Smooth muscle cell (in vitro differentiated cells): ENCODE measurements around the gene RPRD1B. TPM values are rescaled to one million over a fixed set of nuclear protein-coding genes. Genes with fewer than 3 reads are reported as not detected.

Experiments
- DNase-seq: peaks from one replicate; lab custom pipeline; 2025; ENCODE audit not compliant: unreplicated experiment; lab: John Stamatoyannopoulos, UW
- H2AFZ ChIP-seq: fragments of 200-600 bp; sonication (generic); 2 replicates; pipeline ENCODE4 v1.6.0; 2016; ENCODE audit warnings: antibody characterized with exemption, low read depth, mild to moderate bottlenecking
- H3F3A ChIP-seq: fragments of 200-600 bp; sonication (generic); 2 replicates; pipeline ENCODE4 v1.6.0; 2017; ENCODE audit warnings: antibody characterized with exemption, low read depth
- H3K27ac ChIP-seq: fragments of 200-600 bp; sonication (generic); 2 replicates; pipeline ENCODE4 v1.5.1; 2016; ENCODE audit warnings: low read depth, mild to moderate bottlenecking
- H3K27me3 ChIP-seq: fragments of 200-600 bp; sonication (generic); 2 replicates; pipeline ENCODE4 v1.6.1; 2016; ENCODE audit warnings: low read depth, mild to moderate bottlenecking
- H3K36me3 ChIP-seq: fragments of 200-600 bp; sonication (generic); 2 replicates; pipeline ENCODE4 v1.5.1; 2016; ENCODE audit warnings: low read depth
- H3K4me1 ChIP-seq: fragments of 200-600 bp; sonication (generic); 2 replicates; pipeline ENCODE4 v1.5.1; 2016; ENCODE audit warnings: low read depth
- H3K4me2 ChIP-seq: fragments of 200-600 bp; sonication (generic); 2 replicates; pipeline ENCODE4 v1.6.0; 2016; ENCODE audit warnings: mild to moderate bottlenecking
- H3K4me3 ChIP-seq: fragments of 200-600 bp; sonication (generic); 2 replicates; pipeline ENCODE4 v1.5.1; 2016; ENCODE audit warnings: mild to moderate bottlenecking
- H3K79me2 ChIP-seq: fragments of 200-600 bp; sonication (generic); 2 replicates; pipeline ENCODE4 v1.6.0; 2016; ENCODE audit warnings: low read depth, mild to moderate bottlenecking
- H3K9ac ChIP-seq: fragments of 200-600 bp; sonication (generic); 2 replicates; pipeline ENCODE4 v1.6.0; 2016; ENCODE audit warnings: low read depth
- H3K9me3 ChIP-seq: fragments of 200-600 bp; sonication (generic); replicated peaks from 2 replicates; pipeline ENCODE4 v1.5.1; 2016; ENCODE audit warnings: low read depth
- H4K20me1 ChIP-seq: fragments of 200-600 bp; sonication (generic); 2 replicates; pipeline ENCODE4 v1.6.0; 2016; ENCODE audit warnings: low read depth
- WGBS: methylation state at CpG from one replicate; pipeline ENCODE4 v1.1.7; 2016; ENCODE audit warnings: low lambda C conversion rate; 5-methylcytosine and 5-hydroxymethylcytosine counted together
- polyA plus RNA-seq: library from polyadenylated mRNA; unstranded; fragments of >200 nt; fragmentation: Nextera tagmentation; extraction: Ambion mirVana; gene quantifications from 2 replicates; pipeline ENCODE4 v1.2.1, GENCODE V29; 2016
- total RNA-seq: library from RNA; depleted of rRNA; stranded (reverse); fragments of >200 nt; gene quantifications from 2 replicates; pipeline ENCODE4 v1.2.3, GENCODE V29; 2014
- TF ChIP-seq, protein P1 (sequence below): fragments of 200-600 bp; sonication (generic); IDR thresholded peaks from 2 replicates; pipeline ENCODE4 v1.5.1; 2017; ENCODE audit warnings: borderline replicate concordance, mild to moderate bottlenecking, antibody characterized with exemption; ENCODE audit not compliant: insufficient read depth, poor library complexity, severe bottlenecking

RPRD1B gene
- total and polyA plus RNA-seq, 2 experiments from 2014 or later: 13.5 to 59.1 TPM

DNA sequence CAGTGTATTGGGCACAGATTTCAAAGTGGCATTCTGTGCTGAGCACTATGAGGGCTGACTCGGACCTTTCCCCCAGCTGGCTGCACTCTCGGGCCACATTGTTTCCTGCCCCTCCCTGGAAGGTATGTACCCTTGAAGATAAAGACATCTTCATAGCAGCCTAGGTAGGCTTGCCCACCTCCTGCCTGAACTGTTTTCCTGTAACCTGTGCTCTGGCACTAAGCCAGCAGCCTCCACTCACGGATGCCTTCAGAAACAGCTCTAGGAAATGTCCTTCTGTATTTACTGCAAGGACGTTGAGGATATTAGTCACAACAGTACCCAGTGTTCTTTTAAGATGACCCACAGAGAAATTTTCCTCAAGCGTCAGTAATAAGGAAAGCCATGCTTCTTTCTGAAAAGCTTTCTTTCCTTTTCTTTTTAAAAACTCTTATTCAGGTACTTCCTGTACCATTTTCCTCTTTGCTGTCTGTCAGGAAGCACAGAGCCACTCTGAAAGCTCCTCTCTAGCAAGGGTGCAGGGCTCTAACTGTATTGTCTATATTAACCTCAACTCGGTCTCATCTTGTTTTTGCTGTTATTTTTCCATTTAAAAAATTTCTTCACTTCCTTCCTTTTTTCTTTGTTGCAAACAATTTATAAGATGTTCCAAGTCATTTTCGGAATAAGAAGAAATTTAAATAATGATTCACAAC is 43.8 kb upstream of the RPRD1B start:
- H3K27me3 ChIP-seq: no peaks in the 10 kb centered on the region
- H3K4me2 ChIP-seq: peak overlapping the region; percentile 64
- peak overlapping the region; percentile 81 for H3K9ac ChIP-seq
- TF ChIP-seq, protein P1, sequence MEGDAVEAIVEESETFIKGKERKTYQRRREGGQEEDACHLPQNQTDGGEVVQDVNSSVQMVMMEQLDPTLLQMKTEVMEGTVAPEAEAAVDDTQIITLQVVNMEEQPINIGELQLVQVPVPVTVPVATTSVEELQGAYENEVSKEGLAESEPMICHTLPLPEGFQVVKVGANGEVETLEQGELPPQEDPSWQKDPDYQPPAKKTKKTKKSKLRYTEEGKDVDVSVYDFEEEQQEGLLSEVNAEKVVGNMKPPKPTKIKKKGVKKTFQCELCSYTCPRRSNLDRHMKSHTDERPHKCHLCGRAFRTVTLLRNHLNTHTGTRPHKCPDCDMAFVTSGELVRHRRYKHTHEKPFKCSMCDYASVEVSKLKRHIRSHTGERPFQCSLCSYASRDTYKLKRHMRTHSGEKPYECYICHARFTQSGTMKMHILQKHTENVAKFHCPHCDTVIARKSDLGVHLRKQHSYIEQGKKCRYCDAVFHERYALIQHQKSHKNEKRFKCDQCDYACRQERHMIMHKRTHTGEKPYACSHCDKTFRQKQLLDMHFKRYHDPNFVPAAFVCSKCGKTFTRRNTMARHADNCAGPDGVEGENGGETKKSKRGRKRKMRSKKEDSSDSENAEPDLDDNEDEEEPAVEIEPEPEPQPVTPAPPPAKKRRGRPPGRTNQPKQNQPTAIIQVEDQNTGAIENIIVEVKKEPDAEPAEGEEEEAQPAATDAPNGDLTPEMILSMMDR: no peak
- WGBS: 64% methylated on average over 7 of the region's 7 CpGs
- no peak overlapping the region for H3K4me3 ChIP-seq
- H3K4me1 ChIP-seq: peaks cover 15% of the 10 kb centered on the region
- H3K27ac ChIP-seq: peak overlapping the region; percentile 91
- no peaks in the 10 kb centered on the region for H3K9me3 ChIP-seq
- H4K20me1 ChIP-seq: no peaks in the 10 kb centered on the region
- peaks cover 13% of the 10 kb centered on the region for H3F3A ChIP-seq
- no peak overlapping the region for H2AFZ ChIP-seq
- no peak for DNase-seq
- no peaks in the 10 kb centered on the region for H3K36me3 ChIP-seq
- no peaks in the 10 kb centered on the region for H3K79me2 ChIP-seq

DNA sequence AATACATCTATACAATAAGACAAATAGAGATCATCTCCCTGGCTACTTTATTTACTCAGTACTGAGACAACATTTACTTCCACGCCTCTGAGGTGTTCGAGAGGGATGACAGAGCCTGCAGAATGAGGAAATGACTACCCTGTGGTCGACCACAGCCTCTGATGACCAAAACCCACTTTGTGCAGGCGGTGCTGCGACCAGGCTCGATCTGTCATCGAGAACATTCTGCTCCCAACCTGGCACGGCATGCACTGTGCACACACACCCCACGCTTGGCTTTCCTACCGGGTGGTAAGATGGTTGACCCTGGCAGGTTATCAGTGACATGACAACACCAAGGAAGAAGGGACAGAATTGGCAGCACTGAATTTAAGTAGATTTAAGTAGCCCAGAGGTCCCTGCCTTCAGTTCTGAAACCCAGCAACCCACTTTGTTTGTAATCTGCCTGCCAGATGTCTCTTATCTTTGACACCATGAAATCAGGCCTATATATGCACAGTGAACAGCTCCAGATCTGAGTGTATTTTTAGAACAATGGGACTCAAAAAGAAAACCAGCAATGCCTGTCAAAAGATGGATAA is 42.9 kb upstream of the RPRD1B start:
- H2AFZ ChIP-seq: no peak overlapping the region
- H4K20me1 ChIP-seq: no peaks in the 10 kb centered on the region
- TF ChIP-seq, protein P1: no peak
- peak overlapping the region; percentile 91 for H3K27ac ChIP-seq
- no peak overlapping the region for H3K4me3 ChIP-seq
- WGBS: 17% methylated on average over 10 of the region's 10 CpGs
- H3K4me1 ChIP-seq: peaks cover 15% of the 10 kb centered on the region
- H3K27me3 ChIP-seq: no peaks in the 10 kb centered on the region
- H3K4me2 ChIP-seq: peak overlapping the region; percentile 64
- no peaks in the 10 kb centered on the region for H3K9me3 ChIP-seq
- peaks cover 13% of the 10 kb centered on the region for H3F3A ChIP-seq
- no peaks in the 10 kb centered on the region for H3K79me2 ChIP-seq
- H3K36me3 ChIP-seq: no peaks in the 10 kb centered on the region
- no peak for DNase-seq
- H3K9ac ChIP-seq: peak overlapping the region; percentile 81

DNA sequence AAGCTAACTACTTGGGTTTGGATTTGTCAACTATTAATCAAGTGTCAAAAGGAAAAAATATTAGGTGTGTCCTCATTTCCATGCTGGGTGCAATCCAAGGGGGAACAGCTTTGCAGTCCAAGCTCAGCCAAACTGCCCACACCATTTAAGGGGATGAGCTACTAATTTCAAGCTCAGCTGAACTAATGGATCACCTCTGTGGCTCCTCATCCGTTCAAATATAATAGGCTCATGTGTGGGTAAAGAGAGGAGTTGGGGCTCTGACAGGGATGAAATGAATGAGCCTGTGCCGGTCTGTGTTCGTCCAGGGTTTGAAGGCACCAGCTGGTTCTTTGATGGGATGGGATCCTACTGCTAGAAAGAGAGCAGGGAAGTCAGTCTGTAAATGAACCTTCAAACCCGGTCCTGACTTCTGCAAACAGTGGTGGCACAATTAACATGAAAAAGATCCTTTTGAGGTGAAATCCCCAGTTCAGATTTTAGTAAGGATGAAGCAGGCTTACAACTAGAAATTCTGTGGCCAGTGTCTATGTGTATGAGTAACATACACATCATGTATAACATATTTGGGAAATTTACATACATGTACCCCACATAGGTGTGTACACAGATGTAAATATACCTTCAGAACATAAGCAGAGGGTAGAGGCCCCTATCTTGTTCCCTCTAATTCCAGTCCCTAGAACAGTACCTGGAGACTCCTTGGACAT is 42.2 kb upstream of the RPRD1B start:
- Histone ChIP-seq H3K4me2 (peak overlapping the region; percentile 60), H3K27ac (peak overlapping the region; percentile 91), H3K9me3 (no peaks in the 10 kb centered on the region), H2AFZ (no peak overlapping the region), H3K4me1 (peaks cover 15% of the 10 kb centered on the region), H4K20me1 (no peaks in the 10 kb centered on the region), H3K79me2 (no peaks in the 10 kb centered on the region), H3F3A (peaks cover 13% of the 10 kb centered on the region), H3K27me3 (no peaks in the 10 kb centered on the region), H3K9ac (peak overlapping the region; percentile 81), H3K36me3 (no peaks in the 10 kb centered on the region), H3K4me3 (no peak overlapping the region)
- DNase-seq: no peak
- TF ChIP-seq, protein P1: no peak
- WGBS: 72% methylated on average over 4 of the region's 4 CpGs
